ENCODE measurements around the gene LRGUK.

The LRGUK gene

GRCh38 chr7:134089446-134089845, 37.7 kb upstream of the LRGUK start (continued):
- no peak for TF ChIP-seq ZSCAN4 (tag by site-specific recombination; IDR thresholded peaks at IDR 0.05)
- 0 out of 2 replicates have a peak, but pooled peaks have one; percentile 19 for TF ChIP-seq ZNF558 (tag by site-specific recombination; IDR thresholded peaks at IDR 0.05)
- peak; percentile 99 for TF ChIP-seq SETDB1 (IDR thresholded peaks at IDR 0.05; ENCODE audit: insufficient read length, low read length)
- peak; percentile 91 for TF ChIP-seq ZNF626 (tag by site-specific recombination; IDR thresholded peaks at IDR 0.05)
- TF ChIP-seq ZNF211 (tag by site-specific recombination; IDR thresholded peaks at IDR 0.05; ENCODE audit: low read depth): no peak
- TF ChIP-seq OSR2 (tag by site-specific recombination; IDR thresholded peaks at IDR 0.05): no peak
- no peak for TF ChIP-seq HIC1 (tag by site-specific recombination; IDR thresholded peaks at IDR 0.05)
- TF ChIP-seq ZNF704 (tag by site-specific recombination; IDR thresholded peaks at IDR 0.05): no peak
- no peak for TF ChIP-seq ZNF169 (tag by site-specific recombination; IDR thresholded peaks at IDR 0.05)
- peak; percentile 52 for TF ChIP-seq ZNF518A (tag by site-specific recombination; conservative IDR thresholded peaks at IDR 0.05; ENCODE audit: low read depth)
- TF ChIP-seq ZNF529 (tag by site-specific recombination; IDR thresholded peaks at IDR 0.05; ENCODE audit: insufficient replicate concordance): peak; percentile 42
- no peak for TF ChIP-seq BCL11A (tag by site-specific recombination; IDR thresholded peaks at IDR 0.05; ENCODE audit: low read depth)
- no peak for TF ChIP-seq ZBTB1 (tag by site-specific recombination; IDR thresholded peaks at IDR 0.05)
- TF ChIP-seq ZNF280D (tag by site-specific recombination; IDR thresholded peaks at IDR 0.05): peak; percentile 91

All from HEK293 (cell line).